Transverse colon (tissue), 4 donors: ENCODE measurements around the gene GOLGA6A.

Experiments
- CTCF ChIP-seq, 5 experiments: fragments of 200-600 bp in 3 of 5; fragments of 450-650 bp in 2 of 5; sonication (generic) in 3 of 5; IDR thresholded peaks; 1 replicate in 2 of 5; 2 replicates in 3 of 5; pipeline ENCODE4 v1.5.1; 2016 to 2017; ENCODE audit warnings: antibody characterized with exemption in 5 of 5, inconsistent platforms in 3 of 5, mild to moderate bottlenecking in 2 of 5, moderate library complexity in 1 of 5
- EP300 ChIP-seq: sonication (generic); formaldehyde crosslinking; IDR thresholded peaks from one replicate; pipeline ENCODE4 v1.6.1; 2017; ENCODE audit warnings: antibody characterized with exemption, low read depth
- POLR2A ChIP-seq: fragments of 450-650 bp; IDR thresholded peaks from one replicate; pipeline ENCODE4 v1.6.1; 2016; ENCODE audit warnings: antibody characterized with exemption, mild to moderate bottlenecking, moderate library complexity
- POLR2AphosphoS5 ChIP-seq, 3 donors: sonication (generic); formaldehyde crosslinking; IDR thresholded peaks; one replicate each; pipeline ENCODE4 v1.6.1; 2016; ENCODE audit warnings: antibody characterized with exemption in 3 of 3

- TF ChIP-seq POLR2A (no peak), CTCF (IDR thresholded peaks at IDR 0.05) (no peak), EP300 (no peak), POLR2AphosphoS5 (IDR thresholded peaks at IDR 0.05) (peak in 1 of 3 donors; percentile 17)
Observed at GRCh38 chr15:74040109-74040850, 42.1 kb downstream of the GOLGA6A start.
